Measurements from ENCODE around the gene EIF3K. TPM values are rescaled to one million over a fixed set of nuclear protein-coding genes. Genes with fewer than 3 reads are reported as not detected.

Gene EIF3K
- total and polyA plus RNA-seq, 2 of the 13 experiments (the other 11 are each of a cell fraction or from before 2014, with no cell fraction given): 179 to 258 TPM

DNA sequence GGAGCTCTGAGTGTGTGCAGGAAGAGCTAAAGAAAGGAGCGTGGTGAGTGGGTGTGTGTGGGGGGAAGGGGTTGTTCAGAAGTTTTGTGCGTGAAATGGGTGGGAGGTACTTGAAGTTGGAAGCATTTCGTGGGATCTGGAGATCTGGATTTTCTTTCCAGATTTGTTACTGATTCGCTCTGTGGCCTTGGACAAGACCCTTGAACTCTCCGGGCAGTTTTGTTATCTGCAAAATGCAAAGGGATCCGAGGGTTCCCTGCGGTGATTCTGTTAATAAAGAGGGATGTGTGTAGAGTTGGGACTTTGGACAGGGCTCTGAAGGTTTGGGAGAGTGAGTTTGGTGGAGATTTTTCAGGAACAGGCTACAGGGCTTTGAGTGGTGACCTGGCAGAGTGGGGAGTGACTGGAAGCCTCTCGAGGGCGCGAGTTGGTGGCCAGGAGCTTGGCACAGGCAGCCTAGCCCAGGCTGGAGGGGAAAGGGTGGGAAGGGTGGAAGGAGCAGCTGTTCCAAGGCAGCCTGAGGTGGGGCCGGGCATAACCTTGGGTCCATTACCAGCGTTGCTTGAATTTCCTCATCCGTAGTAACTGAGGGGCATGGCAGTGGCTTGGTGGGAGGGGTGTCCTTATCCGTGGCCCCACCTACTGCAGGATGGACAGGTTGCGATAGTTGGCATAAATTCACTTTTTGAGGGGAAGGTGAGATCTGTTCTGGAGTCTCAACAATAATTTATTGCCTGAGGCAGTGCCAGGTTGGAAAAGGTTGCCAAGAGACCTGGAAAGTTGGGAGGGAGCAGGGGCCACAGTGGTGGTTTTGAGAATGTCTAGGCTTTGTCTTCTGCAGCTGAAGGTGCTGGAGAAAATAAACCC lies 30.6 kb downstream of the EIF3K start (continued):
- TF ChIP-seq, protein P1, sequence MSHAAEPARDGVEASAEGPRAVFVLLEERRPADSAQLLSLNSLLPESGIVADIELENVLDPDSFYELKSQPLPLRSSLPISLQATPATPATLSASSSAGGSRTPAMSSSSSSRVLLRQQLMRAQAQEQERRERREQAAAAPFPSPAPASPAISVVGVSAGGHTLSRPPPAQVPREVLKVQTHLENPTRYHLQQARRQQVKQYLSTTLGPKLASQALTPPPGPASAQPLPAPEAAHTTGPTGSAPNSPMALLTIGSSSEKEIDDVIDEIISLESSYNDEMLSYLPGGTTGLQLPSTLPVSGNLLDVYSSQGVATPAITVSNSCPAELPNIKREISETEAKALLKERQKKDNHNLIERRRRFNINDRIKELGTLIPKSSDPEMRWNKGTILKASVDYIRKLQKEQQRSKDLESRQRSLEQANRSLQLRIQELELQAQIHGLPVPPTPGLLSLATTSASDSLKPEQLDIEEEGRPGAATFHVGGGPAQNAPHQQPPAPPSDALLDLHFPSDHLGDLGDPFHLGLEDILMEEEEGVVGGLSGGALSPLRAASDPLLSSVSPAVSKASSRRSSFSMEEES (CRISPR knock-in tag; IDR thresholded peaks at IDR 0.05): no peak
- TF ChIP-seq ZMYM2 (CRISPR knock-in tag; IDR thresholded peaks at IDR 0.05): 0 out of 2 replicates have a peak, but pooled peaks have one; percentile 47
- no peak; a peak in 1 of 4 replicates for TF ChIP-seq KLF16 (CRISPR knock-in tag; IDR thresholded peaks at IDR 0.05)
- TF ChIP-seq CHD2 (IDR thresholded peaks at IDR 0.05; ENCODE audit: low read depth, low read length): no peak
- no peak for TF ChIP-seq ZNF451 (CRISPR knock-in tag; IDR thresholded peaks at IDR 0.05)
- TF ChIP-seq RXRA (CRISPR knock-in tag; IDR thresholded peaks at IDR 0.05): 0 out of 2 replicates have a peak, but pooled peaks have one; percentile 33
- TF ChIP-seq NFIB (CRISPR knock-in tag; IDR thresholded peaks at IDR 0.05; ENCODE audit: borderline replicate concordance): no peak
- TF ChIP-seq, protein P2, sequence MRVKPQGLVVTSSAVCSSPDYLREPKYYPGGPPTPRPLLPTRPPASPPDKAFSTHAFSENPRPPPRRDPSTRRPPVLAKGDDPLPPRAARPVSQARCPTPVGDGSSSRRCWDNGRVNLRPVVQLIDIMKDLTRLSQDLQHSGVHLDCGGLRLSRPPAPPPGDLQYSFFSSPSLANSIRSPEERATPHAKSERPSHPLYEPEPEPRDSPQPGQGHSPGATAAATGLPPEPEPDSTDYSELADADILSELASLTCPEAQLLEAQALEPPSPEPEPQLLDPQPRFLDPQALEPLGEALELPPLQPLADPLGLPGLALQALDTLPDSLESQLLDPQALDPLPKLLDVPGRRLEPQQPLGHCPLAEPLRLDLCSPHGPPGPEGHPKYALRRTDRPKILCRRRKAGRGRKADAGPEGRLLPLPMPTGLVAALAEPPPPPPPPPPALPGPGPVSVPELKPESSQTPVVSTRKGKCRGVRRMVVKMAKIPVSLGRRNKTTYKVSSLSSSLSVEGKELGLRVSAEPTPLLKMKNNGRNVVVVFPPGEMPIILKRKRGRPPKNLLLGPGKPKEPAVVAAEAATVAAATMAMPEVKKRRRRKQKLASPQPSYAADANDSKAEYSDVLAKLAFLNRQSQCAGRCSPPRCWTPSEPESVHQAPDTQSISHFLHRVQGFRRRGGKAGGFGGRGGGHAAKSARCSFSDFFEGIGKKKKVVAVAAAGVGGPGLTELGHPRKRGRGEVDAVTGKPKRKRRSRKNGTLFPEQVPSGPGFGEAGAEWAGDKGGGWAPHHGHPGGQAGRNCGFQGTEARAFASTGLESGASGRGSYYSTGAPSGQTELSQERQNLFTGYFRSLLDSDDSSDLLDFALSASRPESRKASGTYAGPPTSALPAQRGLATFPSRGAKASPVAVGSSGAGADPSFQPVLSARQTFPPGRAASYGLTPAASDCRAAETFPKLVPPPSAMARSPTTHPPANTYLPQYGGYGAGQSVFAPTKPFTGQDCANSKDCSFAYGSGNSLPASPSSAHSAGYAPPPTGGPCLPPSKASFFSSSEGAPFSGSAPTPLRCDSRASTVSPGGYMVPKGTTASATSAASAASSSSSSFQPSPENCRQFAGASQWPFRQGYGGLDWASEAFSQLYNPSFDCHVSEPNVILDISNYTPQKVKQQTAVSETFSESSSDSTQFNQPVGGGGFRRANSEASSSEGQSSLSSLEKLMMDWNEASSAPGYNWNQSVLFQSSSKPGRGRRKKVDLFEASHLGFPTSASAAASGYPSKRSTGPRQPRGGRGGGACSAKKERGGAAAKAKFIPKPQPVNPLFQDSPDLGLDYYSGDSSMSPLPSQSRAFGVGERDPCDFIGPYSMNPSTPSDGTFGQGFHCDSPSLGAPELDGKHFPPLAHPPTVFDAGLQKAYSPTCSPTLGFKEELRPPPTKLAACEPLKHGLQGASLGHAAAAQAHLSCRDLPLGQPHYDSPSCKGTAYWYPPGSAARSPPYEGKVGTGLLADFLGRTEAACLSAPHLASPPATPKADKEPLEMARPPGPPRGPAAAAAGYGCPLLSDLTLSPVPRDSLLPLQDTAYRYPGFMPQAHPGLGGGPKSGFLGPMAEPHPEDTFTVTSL (CRISPR knock-in tag; IDR thresholded peaks at IDR 0.05; ENCODE audit: borderline replicate concordance): no peak
- no peak for TF ChIP-seq NFYB (CRISPR knock-in tag; IDR thresholded peaks at IDR 0.05)
- no peak for TF ChIP-seq ADNP (CRISPR knock-in tag; IDR thresholded peaks at IDR 0.05)
- TF ChIP-seq, protein P3, sequence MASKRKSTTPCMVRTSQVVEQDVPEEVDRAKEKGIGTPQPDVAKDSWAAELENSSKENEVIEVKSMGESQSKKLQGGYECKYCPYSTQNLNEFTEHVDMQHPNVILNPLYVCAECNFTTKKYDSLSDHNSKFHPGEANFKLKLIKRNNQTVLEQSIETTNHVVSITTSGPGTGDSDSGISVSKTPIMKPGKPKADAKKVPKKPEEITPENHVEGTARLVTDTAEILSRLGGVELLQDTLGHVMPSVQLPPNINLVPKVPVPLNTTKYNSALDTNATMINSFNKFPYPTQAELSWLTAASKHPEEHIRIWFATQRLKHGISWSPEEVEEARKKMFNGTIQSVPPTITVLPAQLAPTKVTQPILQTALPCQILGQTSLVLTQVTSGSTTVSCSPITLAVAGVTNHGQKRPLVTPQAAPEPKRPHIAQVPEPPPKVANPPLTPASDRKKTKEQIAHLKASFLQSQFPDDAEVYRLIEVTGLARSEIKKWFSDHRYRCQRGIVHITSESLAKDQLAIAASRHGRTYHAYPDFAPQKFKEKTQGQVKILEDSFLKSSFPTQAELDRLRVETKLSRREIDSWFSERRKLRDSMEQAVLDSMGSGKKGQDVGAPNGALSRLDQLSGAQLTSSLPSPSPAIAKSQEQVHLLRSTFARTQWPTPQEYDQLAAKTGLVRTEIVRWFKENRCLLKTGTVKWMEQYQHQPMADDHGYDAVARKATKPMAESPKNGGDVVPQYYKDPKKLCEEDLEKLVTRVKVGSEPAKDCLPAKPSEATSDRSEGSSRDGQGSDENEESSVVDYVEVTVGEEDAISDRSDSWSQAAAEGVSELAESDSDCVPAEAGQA (IDR thresholded peaks at IDR 0.05; ENCODE audit: low read depth): no peak
- TF ChIP-seq, protein P3 (CRISPR knock-in tag; IDR thresholded peaks at IDR 0.05; ENCODE audit: borderline replicate concordance): no peak
- TF ChIP-seq WIZ (CRISPR knock-in tag; IDR thresholded peaks at IDR 0.05): no peak
- TF ChIP-seq, protein P4, sequence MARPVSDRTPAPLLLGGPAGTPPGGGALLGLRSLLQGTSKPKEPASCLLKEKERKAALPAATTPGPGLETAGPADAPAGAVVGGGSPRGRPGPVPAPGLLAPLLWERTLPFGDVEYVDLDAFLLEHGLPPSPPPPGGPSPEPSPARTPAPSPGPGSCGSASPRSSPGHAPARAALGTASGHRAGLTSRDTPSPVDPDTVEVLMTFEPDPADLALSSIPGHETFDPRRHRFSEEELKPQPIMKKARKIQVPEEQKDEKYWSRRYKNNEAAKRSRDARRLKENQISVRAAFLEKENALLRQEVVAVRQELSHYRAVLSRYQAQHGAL (CRISPR knock-in tag; IDR thresholded peaks at IDR 0.05; ENCODE audit: not compliant biosample characterization): no peak
- no peak for TF ChIP-seq ZNF292 (CRISPR knock-in tag; IDR thresholded peaks at IDR 0.05; ENCODE audit: borderline replicate concordance, low read depth)

Data from HepG2 (cell line).